SJCRH30 (cell line): Measurements from ENCODE around the gene PARVB. TPM values are rescaled to one million over a fixed set of nuclear protein-coding genes. Genes with fewer than 3 reads are reported as not detected.

Experiments
- DNase-seq, 2 experiments: peaks; one replicate each; pipeline ENCODE4 v3.0.0-alpha.2; 2015 to 2020
- H3K27ac ChIP-seq: fragments of 250-450 bp; sonication (Bioruptor Pico); 2 replicates; pipeline ENCODE4 v1.5.1; 2020; ENCODE audit warnings: mild to moderate bottlenecking, moderate library complexity
- H3K27me3 ChIP-seq: fragments of 250-450 bp; sonication (Bioruptor Pico); 2 replicates; pipeline ENCODE4 v1.5.1; 2020; ENCODE audit warnings: mild to moderate bottlenecking, moderate library complexity
- H3K36me3 ChIP-seq: fragments of 250-450 bp; sonication (Bioruptor Pico); 2 replicates; pipeline ENCODE4 v1.5.1; 2020; ENCODE audit warnings: mild to moderate bottlenecking, moderate library complexity
- H3K4me1 ChIP-seq: fragments of 250-450 bp; sonication (Bioruptor Pico); 2 replicates; pipeline ENCODE4 v1.5.1; 2020; ENCODE audit warnings: mild to moderate bottlenecking, moderate library complexity
- H3K4me3 ChIP-seq: fragments of 250-450 bp; sonication (Bioruptor Pico); 2 replicates; pipeline ENCODE4 v1.5.1; 2020; ENCODE audit warnings: mild to moderate bottlenecking, moderate library complexity
- H3K9me3 ChIP-seq: fragments of 250-450 bp; sonication (Bioruptor Pico); replicated peaks from 2 replicates; pipeline ENCODE4 v1.5.1; 2020; ENCODE audit warnings: mild to moderate bottlenecking, moderate library complexity
- total RNA-seq: library from RNA; depleted of rRNA; stranded (reverse); fragments of >200 nt; shearing (Covaris generic); gene quantifications from 2 replicates; pipeline ENCODE4 v1.2.3, GENCODE V29; 2014

Gene PARVB
- total RNA-seq, 1 experiment from 2014 or later = not detected

DNA sequence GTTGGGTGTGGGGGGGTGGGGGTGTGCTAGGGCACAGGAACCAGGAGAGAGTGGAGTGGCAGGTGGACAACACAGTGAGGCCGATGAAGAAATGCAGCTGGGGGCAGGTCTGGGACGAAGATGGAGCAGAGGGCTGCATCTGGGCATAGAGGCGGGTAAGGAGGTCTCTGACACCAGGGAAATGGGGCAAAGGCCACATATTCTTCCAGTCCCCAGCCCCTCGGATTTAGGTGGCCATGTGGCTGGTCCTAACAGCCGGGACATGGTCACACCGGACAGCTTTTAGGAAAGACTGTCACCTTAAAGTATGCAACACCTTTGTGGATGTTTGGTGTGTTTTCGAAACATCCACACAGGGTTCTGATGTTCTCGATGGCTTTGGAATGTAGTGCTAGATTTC is 151.6 kb downstream of the PARVB start:
- H3K27me3 ChIP-seq = 0 out of 2 replicates have a peak, but pooled peaks cover 5% of the 10 kb centered on the region
- no peak for DNase-seq
- H3K36me3 ChIP-seq = no peaks in the 10 kb centered on the region
- no peak overlapping the region for H3K27ac ChIP-seq
- H3K4me1 ChIP-seq = no peaks in the 10 kb centered on the region
- no peak overlapping the region for H3K4me3 ChIP-seq
- no peaks in the 10 kb centered on the region for H3K9me3 ChIP-seq

DNA sequence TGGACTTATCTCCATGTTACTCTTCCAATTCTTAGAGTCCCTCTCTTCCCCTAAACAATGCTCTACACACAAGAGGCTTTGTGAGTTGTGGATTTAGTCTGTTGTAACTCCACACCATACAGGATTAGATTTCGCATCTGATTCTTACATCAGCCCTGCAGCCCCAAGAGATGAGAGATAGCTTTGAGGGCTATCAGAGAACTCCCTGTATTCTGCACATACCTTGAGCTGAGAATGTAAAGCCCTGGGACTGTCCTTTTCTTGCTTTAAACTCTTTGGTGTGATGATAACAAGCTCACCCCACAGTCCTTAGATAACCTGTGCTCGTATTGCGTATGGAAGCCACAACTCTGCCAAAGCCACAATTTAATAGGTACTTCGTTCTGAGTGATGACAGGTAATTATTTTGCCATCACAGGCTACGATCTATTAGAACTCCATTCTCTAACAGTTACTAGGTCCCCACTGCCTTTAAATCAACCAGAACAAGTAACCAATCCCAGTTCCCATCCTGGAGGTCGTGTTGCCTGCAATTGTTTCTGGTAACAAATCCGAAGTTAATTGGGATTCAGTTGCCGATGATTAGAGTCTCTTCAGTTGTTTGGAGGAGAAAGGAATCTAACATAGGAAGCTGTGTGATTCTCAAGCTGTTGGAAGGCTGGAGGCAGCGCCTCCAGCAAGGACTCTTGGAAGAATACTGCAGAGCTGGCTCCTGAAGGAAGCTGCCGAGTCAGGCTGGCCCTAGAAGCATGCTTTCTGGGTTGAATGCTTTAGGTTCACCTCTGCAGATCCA is 155.3 kb downstream of the PARVB start:
- Histone ChIP-seq H3K9me3 (no peaks in the 10 kb centered on the region), H3K4me1 (no peaks in the 10 kb centered on the region), H3K36me3 (no peaks in the 10 kb centered on the region), H3K27ac (no peak overlapping the region), H3K27me3 (0 out of 2 replicates have a peak, but pooled peaks cover 5% of the 10 kb centered on the region), H3K4me3 (no peak overlapping the region)
- no peak for DNase-seq

DNA sequence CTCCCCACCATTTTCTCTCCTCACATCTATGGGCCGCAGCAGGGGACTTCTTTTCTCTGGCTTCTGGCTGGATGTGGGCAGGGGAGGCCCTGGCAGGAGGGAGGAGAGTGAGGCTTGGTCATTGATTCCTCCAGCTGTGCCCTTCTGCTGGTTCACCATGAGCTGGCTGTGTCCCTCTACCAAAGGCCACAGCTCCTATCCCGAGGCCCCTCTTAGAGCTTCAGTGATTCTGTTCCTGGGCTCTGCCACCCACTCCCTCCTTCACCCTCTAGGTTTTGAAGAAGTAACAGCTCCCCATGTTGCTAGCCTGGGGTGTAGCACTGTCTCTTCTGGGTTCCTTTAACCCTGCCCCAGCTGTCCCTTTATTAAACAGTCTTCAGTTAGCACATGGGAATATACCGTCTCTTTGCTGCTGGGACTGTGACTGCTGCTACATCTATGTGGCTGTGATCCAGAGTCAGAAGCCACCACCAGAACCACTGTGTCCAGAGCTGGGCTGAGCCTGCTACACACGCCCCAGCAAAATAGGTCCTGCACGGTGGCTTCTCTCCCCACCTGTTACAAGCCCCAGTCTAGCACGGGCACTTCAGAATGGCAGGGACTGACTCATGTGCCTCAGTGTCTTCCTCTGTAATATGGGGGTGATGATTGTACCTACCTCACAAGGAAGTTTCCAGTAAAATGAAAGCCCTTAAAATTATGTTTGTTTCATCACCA is 156.0 kb downstream of the PARVB start:
- Histone ChIP-seq H3K9me3 (no peaks in the 10 kb centered on the region), H3K4me1 (no peaks in the 10 kb centered on the region), H3K27ac (no peak overlapping the region), H3K27me3 (0 out of 2 replicates have a peak, but pooled peaks cover 5% of the 10 kb centered on the region), H3K36me3 (no peaks in the 10 kb centered on the region), H3K4me3 (no peak overlapping the region)
- no peak for DNase-seq

DNA sequence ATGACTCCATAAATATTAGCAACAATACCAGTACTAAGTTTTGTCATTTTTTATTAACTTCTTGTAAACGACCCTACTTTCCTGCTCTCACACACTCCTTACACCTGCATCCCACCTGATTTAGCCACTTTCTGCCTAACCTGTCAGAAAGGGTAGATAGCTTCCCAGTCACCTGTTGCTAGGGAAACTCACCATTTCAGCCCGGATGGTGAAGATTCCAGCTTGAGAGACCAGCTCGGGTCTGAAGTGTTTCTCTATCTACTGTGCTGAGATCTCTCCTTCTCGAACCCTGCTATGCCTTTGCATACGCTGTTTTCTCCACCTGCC is 156.6 kb downstream of the PARVB start, which contains the start of gene PARVG:
Gene PARVG (plus strand): TSS at position 220 of the 327 bp plus-strand sequence. CDS start 2,405 bp downstream, outside the sequence.
- Histone ChIP-seq H3K36me3 (no peaks in the 10 kb centered on the region), H3K9me3 (no peaks in the 10 kb centered on the region), H3K27ac (no peak within 1 kb of the TSS), H3K4me1 (no peaks in the 10 kb centered on the region), H3K4me3 (no peak within 1 kb of the TSS), H3K27me3 (0 out of 2 replicates have a peak, but pooled peaks cover 5% of the 10 kb centered on the region)
- no peak for DNase-seq

DNA sequence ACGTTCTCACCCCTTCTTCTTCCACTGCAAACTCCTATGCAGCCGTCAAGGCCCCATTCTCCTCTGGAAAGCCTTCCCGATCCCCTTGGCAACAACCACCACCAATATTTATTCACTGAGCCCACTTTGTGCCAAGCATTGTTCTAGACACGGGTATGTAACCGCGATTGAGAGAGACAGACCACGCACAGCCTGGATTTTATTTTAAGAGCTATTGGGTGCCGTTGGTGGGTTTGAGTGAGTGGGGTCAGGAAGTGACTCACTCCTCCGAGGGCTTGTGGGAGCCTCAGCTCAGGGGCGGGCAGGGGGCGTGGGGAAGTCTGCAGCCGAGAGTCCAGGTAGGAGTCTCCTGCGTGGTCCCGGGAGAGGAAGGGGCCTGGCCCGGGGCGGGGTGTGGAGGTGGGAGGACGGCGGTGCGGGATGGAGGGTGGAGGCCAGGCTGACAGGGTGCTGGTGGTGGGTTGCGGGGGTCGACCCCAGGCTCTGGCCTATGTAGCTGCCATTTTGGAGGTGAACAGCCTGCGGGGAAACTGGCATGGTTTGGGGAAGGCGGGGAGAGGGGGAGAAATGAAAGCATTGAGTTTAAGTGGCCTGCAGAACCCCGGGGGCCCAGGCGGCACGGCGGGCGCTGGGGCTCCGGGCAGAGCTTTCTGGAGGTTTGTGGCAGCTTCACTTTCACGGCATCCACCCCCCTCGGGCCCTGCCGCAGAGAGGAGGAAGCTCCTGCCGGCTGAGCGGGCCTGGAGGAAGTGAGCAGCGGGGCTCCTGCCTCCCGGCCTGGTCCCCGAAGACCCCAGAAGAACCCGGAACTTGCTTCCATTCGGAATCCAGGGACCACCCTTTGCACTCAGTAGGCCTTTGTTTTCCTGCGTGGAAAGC is 157.2 kb downstream of the PARVB start:
- DNase-seq = no peak
- no peaks in the 10 kb centered on the region for H3K9me3 ChIP-seq

DNA sequence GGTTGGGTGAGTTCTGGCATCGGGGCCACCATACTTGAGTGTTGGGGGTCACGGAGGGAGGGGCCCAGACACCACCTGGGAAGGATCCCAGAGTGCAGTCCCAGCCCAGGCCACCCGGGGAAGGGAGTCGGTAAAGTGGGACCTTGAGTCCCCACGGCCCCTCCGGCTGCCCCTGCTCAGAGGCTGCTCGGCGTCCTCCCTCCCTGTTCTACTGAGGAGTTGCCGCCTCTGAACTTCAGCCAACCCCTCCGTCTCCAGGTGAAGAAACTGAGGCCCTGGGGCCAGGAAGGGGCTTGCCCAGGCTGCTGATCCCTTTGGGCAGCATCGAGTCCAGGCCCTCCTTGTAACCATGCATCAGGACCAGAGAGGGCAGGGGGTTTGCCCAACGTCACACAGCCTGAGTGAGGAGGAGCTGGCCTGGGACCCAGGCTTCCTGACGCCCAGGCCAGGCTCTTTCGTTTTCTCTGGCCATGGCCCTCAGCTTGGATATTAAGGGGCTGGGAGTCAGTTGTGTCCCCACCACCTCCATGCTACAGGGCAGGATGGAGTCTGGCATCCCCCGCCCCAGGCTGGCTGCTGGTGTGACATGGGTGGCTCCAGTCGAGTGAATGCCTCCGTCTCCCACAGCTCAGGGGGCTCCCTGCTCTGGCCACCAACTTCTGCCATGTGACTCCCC is 157.9 kb downstream of the PARVB start:
- DNase-seq = no peak
- no peak overlapping the region for H3K27ac ChIP-seq
- H3K4me1 ChIP-seq = no peaks in the 10 kb centered on the region
- no peaks in the 10 kb centered on the region for H3K36me3 ChIP-seq
- H3K27me3 ChIP-seq = 0 out of 2 replicates have a peak, but pooled peaks cover 5% of the 10 kb centered on the region
- no peaks in the 10 kb centered on the region for H3K9me3 ChIP-seq
- no peak overlapping the region for H3K4me3 ChIP-seq

More for the DNA sequence above, 157.2 kb downstream of the PARVB start:
- no peak overlapping the region for H3K4me3 ChIP-seq
- no peaks in the 10 kb centered on the region for H3K4me1 ChIP-seq
- no peak overlapping the region for H3K27ac ChIP-seq
- no peaks in the 10 kb centered on the region for H3K36me3 ChIP-seq
- H3K27me3 ChIP-seq = 0 out of 2 replicates have a peak, but pooled peaks cover 5% of the 10 kb centered on the region

DNA sequence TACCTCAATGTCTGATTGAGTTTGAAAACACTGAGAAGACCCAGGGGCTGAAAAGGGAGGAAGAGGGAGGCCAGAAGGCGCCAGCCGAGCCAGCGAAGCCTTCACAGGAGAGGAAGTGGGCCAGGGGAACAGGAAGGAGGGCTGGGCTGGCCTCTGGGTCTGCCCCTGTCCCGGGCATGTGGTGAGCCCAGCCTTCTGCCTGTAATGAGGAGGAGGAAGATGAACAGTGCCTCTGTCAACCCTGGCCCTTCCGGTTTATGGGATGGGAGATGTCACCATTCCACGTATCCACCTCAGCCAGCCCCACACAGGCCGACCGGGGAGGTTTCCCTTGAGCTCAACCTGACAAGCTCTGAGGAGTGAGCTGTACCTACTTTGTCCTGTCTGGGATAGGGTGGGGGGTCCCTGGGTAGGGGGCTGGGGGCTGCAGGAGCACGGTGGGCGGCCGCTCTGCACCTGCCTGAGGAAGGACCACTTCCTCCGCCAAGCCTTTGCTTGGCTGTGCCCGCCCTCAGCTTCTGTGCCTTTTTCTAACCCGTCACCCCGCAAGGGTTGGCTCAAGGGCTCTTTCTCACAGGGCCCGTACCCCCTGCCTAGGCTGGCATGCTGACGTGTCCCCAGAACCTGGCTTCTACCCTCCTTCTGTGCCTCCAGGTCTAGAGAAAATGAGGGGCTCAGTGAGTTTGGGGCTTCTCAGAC is 158.6 kb downstream of the PARVB start:
- H3K9me3 ChIP-seq = no peaks in the 10 kb centered on the region
- no peak overlapping the region for H3K27ac ChIP-seq
- H3K27me3 ChIP-seq = 0 out of 2 replicates have a peak, but pooled peaks cover 5% of the 10 kb centered on the region
- no peak for DNase-seq
- H3K36me3 ChIP-seq = no peaks in the 10 kb centered on the region
- no peaks in the 10 kb centered on the region for H3K4me1 ChIP-seq
- H3K4me3 ChIP-seq = no peak overlapping the region

DNA sequence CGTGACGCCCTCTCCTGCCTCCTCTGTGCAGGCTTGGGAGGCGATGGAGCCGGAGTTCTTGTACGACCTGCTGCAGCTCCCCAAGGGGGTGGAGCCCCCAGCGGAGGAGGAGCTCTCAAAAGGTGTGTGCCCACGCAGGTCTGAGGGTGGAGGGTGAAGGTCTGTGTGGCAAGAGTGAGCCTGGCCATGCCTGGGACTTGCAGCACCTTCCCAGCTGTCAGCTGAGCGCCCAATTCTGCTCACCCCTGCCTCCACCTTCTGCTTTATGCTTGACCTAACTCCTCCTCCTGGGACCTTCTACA is 159.1 kb downstream of the PARVB start:
- no peak for DNase-seq
- H3K4me1 ChIP-seq = no peaks in the 10 kb centered on the region
- H3K27ac ChIP-seq = no peak overlapping the region
- H3K9me3 ChIP-seq = no peaks in the 10 kb centered on the region
- H3K4me3 ChIP-seq = no peak overlapping the region
- 0 out of 2 replicates have a peak, but pooled peaks cover 5% of the 10 kb centered on the region for H3K27me3 ChIP-seq
- H3K36me3 ChIP-seq = no peaks in the 10 kb centered on the region

DNA sequence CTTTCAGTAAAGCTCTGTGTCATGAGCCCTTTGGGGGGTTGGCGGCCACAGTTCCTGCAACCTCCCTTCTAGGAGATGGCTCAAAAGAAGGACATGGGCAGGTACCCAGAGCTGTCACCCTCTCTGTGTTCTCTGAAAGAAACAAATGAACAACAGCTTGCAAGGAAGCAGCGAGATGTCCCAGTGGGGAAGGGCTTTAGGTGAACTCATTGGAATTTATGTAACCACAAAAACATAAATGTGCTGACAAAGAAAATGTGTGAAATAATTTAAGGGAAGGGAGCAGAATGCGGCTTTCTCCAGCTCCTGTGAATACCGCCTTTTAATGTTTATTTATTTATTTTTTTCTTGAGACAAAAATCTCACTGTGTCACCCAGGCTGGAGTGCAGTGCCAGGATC is 159.9 kb downstream of the PARVB start:
- Histone ChIP-seq H3K9me3 (no peaks in the 10 kb centered on the region), H3K4me3 (no peak overlapping the region), H3K4me1 (no peaks in the 10 kb centered on the region), H3K36me3 (no peaks in the 10 kb centered on the region), H3K27ac (no peak overlapping the region), H3K27me3 (0 out of 2 replicates have a peak, but pooled peaks cover 5% of the 10 kb centered on the region)
- no peak for DNase-seq

DNA sequence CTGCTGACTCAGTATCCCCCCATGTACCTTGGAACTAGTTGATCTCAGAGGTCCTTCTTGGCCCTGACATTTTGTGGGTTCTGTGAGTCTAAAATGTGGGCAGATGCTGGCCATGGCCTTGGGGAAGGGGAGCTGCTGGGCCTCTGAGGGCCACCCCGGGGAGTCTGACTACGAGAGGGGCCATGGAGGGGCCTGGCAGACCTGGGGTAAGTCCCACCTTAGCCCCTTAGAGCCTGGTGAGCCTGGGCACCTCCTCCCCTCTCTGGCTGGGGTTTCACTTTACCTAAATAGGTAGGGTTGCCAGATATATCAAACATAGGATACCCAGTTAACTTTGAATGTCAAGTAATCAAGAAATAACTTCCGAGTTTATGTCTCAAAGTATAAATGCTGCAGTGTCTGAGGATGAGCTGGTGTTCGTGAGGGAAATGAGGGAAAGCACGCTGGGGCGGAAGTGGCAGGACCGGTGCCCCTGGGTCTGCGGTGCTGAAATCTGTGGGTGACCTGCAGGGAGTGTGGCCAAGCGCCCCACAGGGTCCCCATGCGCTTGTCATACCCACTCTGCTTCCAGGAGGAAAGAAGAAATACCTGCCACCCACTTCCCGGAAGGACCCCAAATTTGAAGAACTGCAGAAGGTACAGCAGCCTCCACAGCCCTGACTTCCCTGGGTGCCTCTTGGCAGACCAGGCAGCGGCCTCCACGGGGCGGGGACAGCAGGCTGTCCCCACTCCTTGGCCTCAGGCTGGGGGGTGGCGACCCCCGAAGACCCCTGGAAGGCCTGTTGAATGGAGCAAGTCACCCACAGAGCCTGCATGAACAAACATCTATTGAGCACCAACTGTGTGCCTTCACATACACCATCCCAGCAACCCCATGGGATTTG is 161.4 kb downstream of the PARVB start:
- H3K27me3 ChIP-seq = 0 out of 2 replicates have a peak, but pooled peaks cover under 1% of the 10 kb centered on the region
- H3K4me1 ChIP-seq = no peaks in the 10 kb centered on the region
- H3K27ac ChIP-seq = no peak overlapping the region
- no peak for DNase-seq
- H3K36me3 ChIP-seq = no peaks in the 10 kb centered on the region
- no peaks in the 10 kb centered on the region for H3K9me3 ChIP-seq
- H3K4me3 ChIP-seq = no peak overlapping the region

DNA sequence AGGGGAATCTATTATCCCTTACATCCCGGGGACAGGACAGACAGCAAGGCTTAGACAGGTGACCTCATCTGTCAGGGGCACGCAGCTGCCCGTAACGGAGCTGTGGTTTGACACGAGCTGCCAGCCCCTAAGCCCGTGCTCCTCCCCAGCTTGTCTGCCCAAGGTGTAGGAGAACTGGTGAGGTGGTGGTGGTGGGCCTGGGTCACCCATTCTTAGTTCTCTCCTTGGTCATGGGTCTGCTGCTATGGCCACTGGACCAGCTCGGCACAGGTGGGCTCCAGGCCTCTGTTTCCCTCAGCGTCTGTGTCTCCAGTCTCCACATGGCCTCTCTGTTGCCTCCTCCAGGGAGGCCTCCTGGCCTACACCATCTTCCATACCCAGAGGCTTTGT is 162.0 kb downstream of the PARVB start:
- no peaks in the 10 kb centered on the region for H3K36me3 ChIP-seq
- no peak overlapping the region for H3K27ac ChIP-seq
- H3K4me1 ChIP-seq = no peaks in the 10 kb centered on the region
- H3K4me3 ChIP-seq = no peak overlapping the region
- no peaks in the 10 kb centered on the region for H3K9me3 ChIP-seq
- no peaks in the 10 kb centered on the region for H3K27me3 ChIP-seq
- DNase-seq = no peak

DNA sequence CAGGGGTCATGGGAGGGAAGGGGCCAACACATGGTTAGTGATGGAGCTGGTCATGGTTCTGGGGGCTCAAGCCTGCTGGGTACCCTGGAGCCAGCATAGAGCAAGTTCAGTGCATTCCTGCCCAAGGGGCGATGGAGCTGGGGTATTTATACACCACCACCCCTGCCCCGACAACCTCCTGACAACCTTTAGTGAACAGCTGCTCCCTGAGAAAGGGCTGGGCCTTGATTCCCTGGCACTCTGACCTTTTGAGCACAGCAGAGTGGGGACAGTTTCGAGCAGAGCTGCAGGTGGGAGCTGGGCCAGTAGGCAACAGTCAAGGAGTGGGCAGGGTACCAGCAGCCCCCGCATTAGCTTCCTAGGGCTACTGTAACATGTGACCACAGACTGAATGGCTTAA is 162.6 kb downstream of the PARVB start:
- H3K27me3 ChIP-seq = no peaks in the 10 kb centered on the region
- H3K4me3 ChIP-seq = no peak overlapping the region
- H3K9me3 ChIP-seq = no peaks in the 10 kb centered on the region
- no peaks in the 10 kb centered on the region for H3K36me3 ChIP-seq
- no peaks in the 10 kb centered on the region for H3K4me1 ChIP-seq
- H3K27ac ChIP-seq = no peak overlapping the region
- no peak for DNase-seq

DNA sequence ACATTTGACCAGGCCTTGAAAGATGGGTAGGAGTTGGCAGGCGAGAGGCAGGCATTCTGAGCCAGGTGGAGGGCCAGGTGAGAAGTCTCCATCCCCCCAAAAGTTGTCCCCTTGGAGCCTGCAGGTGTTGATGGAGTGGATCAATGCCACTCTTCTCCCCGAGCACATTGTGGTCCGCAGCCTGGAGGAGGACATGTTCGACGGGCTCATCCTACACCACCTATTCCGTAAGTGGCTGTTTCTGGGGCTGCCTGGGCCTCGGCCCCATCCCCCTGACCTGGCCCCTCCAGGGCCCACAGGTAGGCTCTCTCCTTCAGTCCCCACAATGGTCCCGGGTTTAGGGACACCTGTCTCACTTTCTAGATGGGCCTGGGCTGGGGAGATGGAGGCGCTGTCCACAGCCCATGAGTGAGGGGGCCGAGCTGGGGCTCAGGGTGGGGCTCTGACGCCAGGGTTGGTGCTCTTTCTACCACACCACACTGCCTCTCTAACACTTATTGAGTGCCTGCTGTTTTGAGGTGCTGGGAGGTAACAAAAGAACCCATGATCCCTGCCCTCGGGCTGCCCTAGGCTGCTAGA is 163.6 kb downstream of the PARVB start:
- no peaks in the 10 kb centered on the region for H3K4me1 ChIP-seq

More for the DNA sequence above, 163.6 kb downstream of the PARVB start:
- Histone ChIP-seq H3K27me3 (no peaks in the 10 kb centered on the region), H3K9me3 (no peaks in the 10 kb centered on the region), H3K36me3 (no peaks in the 10 kb centered on the region), H3K4me3 (no peak overlapping the region), H3K27ac (no peak overlapping the region)
- DNase-seq = no peak
